ENCODE measurements around the gene ZXDC.

DNA sequence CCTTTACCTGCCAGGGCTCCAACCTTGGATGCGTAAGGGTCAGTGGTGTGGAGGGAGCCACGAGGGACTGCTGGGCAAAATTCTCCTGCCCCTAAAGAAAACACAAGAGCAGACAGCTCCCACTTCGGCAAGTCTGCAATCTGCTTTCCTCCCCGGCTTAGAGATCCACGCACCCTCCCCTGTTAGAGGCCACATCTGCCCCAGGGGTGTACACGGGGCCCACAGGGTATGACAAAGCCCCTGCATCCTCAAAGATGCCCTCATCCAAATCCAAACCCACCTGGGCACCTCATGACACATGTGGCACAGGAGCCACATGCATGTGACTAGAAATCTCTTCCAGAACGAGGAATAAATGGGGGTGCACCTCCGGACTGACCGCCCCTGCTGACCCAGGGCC, 25.5 kb downstream of the ZXDC start:
- TF ChIP-seq EZH2 (IDR thresholded peaks at IDR 0.05; ENCODE audit: insufficient read depth, poor library complexity, severe bottlenecking) (no peak), EZH2phosphoT487 (IDR thresholded peaks at IDR 0.05; ENCODE audit: insufficient read depth, low read depth) (no peak)
